ENCODE results near the gene MAP4K3.

MAP4K3 gene

GRCh38 chr2:39436592-39437521 is at the start of gene MAP4K3:
Gene MAP4K3, minus strand, starts transcription at chr2:39437285. Its CDS starts 298 bp downstream, at chr2:39436987.
- peak within 1 kb of the TSS; percentile 98 for H3K4me2 ChIP-seq
- peak within 1 kb of the TSS; percentile 94 for H3K27ac ChIP-seq
- peaks cover 48% of the 10 kb centered on the region for H4K20me1 ChIP-seq
- TF ChIP-seq Cebpa-rat (IDR thresholded peaks at IDR 0.05), result no peak
- no peaks in the 10 kb centered on the region for H3K27me3 ChIP-seq
- peak within 1 kb of the TSS; percentile 95 for H3K4me3 ChIP-seq
- H3K9me3 ChIP-seq, result no peaks in the 10 kb centered on the region; the same call in 1 of the 2 replicates
- peak within 1 kb of the TSS; percentile 95 for H3K9ac ChIP-seq
- peaks cover 40% of the 10 kb centered on the region for H3K4me1 ChIP-seq
- no peaks in the 10 kb centered on the region for H3K36me3 ChIP-seq

DNA sequence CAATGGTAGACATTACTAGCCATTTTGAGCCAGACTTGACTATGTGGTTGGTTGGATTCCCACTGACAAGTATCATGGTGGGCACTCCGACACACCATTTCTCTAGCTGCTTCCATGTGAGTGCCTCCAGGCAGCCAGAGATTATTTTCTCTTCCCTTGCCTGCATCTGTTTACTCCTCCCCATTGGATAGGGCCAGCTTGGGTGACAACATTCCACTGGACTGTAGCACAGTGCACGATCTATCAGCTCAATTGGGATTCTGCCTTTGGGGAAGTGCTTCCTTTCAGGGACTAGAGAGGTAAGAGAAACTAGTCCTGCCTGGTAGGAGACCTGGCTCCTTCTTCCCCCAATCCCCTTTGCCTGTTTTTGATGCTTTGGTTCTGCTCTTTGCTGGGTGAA is 49.0 kb upstream of the MAP4K3 start:
- no peak for TF ChIP-seq Cebpa-rat (IDR thresholded peaks at IDR 0.05)

GRCh38 chr2:39484620-39485495 is 47.8 kb upstream of the MAP4K3 start:
- H3K4me1 ChIP-seq, result peaks cover 19% of the 10 kb centered on the region
- no peak for TF ChIP-seq Cebpa-rat (IDR thresholded peaks at IDR 0.05)
- H4K20me1 ChIP-seq, result no peaks in the 10 kb centered on the region

More for the DNA sequence above, 49.0 kb upstream of the MAP4K3 start:
- Histone ChIP-seq H4K20me1 (no peaks in the 10 kb centered on the region), H3K27ac (no peak overlapping the region), H3K9me3 (0 out of 2 replicates have a peak, but pooled peaks cover 4% of the 10 kb centered on the region), H3K4me1 (peaks cover 24% of the 10 kb centered on the region), H3K36me3 (no peaks in the 10 kb centered on the region), H3K27me3 (no peaks in the 10 kb centered on the region), H3K9ac (no peak overlapping the region), H3K4me2 (no peak overlapping the region), H3K4me3 (no peak overlapping the region)

DNA sequence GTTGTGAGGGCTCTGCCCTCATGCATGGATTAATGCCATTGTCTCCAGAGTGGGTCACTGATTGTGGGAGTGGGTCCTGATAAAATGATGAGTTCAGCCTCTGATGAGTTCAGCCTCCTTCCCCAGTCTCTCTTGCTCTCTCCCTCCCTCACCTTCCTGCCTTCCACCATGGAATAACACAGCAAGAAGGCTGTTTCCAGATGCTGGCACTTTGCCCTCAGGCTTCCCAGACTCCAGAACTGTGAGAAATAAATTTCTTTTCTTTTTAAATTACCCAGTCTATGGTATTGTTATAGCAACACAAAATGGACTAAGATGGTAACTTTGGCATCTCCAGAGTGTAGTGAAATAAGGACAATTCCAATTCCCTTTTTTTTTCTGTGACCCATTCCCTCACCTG is 47.1 kb upstream of the MAP4K3 start:
- Histone ChIP-seq H3K4me2 (peak overlapping the region; percentile 53), H3K27ac (peak overlapping the region; percentile 39), H3K27me3 (no peaks in the 10 kb centered on the region)

More at GRCh38 chr2:39484620-39485495, 47.8 kb upstream of the MAP4K3 start:
- H3K36me3 ChIP-seq, result no peaks in the 10 kb centered on the region
- no peak overlapping the region for H3K9ac ChIP-seq
- H3K27ac ChIP-seq, result no peak overlapping the region
- H3K9me3 ChIP-seq, result 0 out of 2 replicates have a peak, but pooled peaks cover 3% of the 10 kb centered on the region
- H3K27me3 ChIP-seq, result no peaks in the 10 kb centered on the region
- H3K4me3 ChIP-seq, result no peak overlapping the region
- H3K4me2 ChIP-seq, result no peak overlapping the region

GRCh38 chr2:39483534-39483933 is 46.4 kb upstream of the MAP4K3 start:
- Histone ChIP-seq H3K4me3 (no peak overlapping the region), H3K27me3 (no peaks in the 10 kb centered on the region), H3K27ac (peak overlapping the region; percentile 39; the same call in 1 of the 2 replicates), H4K20me1 (no peaks in the 10 kb centered on the region), H3K9ac (no peak overlapping the region), H3K4me2 (peak overlapping the region; percentile 53), H3K9me3 (no peaks in the 10 kb centered on the region), H3K4me1 (peaks cover 19% of the 10 kb centered on the region), H3K36me3 (no peaks in the 10 kb centered on the region)
- no peak for TF ChIP-seq Cebpa-rat (IDR thresholded peaks at IDR 0.05)

More for the DNA sequence above, 47.1 kb upstream of the MAP4K3 start:
- no peak for TF ChIP-seq Cebpa-rat (IDR thresholded peaks at IDR 0.05)
- Histone ChIP-seq H3K4me1 (peaks cover 19% of the 10 kb centered on the region), H3K36me3 (no peaks in the 10 kb centered on the region), H3K9ac (no peak overlapping the region), H3K9me3 (no peaks in the 10 kb centered on the region), H3K4me3 (no peak overlapping the region), H4K20me1 (no peaks in the 10 kb centered on the region)

DNA sequence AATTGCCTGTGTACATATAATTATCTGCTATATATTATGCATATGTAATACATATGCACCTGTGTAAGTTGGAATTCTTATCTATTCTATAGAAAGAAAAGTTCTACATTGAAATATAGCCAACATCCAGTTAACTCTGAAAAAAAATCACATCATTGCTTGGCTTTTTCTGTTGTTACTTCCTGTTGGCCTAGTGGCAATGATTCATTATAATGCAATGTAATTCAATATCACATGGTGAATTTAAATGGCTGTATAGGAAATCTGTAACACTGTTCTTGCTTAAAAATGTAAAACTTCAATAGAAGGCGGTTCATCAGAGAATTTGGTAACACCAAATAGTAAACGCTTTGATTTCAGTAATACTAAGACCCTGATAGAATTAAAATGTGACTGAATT is 44.5 kb upstream of the MAP4K3 start:
- Histone ChIP-seq H3K36me3 (peaks cover 4% of the 10 kb centered on the region; the same call in 1 of the 2 replicates), H3K27ac (no peak overlapping the region), H3K4me1 (peaks cover 23% of the 10 kb centered on the region), H3K9ac (no peak overlapping the region), H4K20me1 (no peaks in the 10 kb centered on the region), H3K27me3 (no peaks in the 10 kb centered on the region), H3K9me3 (no peaks in the 10 kb centered on the region; the same call in 1 of the 2 replicates), H3K4me2 (no peak overlapping the region), H3K4me3 (no peak overlapping the region)
- TF ChIP-seq Cebpa-rat (IDR thresholded peaks at IDR 0.05), result no peak

DNA sequence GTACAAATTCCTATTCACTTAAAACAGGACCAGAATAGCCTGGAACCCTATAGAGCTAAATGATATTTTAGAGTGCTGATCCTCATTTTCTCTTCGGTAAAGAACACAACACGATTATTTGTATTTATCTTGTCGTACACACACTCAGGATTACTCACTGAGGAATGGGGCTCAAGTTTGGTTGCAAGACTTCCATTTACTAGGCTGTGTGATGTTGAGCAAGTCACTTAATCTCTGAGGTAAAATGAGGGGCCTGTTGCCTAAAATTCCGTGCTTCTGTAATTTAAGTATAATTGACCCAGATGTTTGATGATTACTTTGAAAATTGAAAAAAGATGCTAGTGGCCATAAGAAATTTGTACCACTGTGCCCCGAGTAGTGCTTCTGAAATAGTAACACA is 42.6 kb upstream of the MAP4K3 start:
- H3K9me3 ChIP-seq, result no peaks in the 10 kb centered on the region; the same call in 1 of the 2 replicates
- no peaks in the 10 kb centered on the region for H4K20me1 ChIP-seq
- H3K4me1 ChIP-seq, result peaks cover 32% of the 10 kb centered on the region
- no peaks in the 10 kb centered on the region for H3K27me3 ChIP-seq
- no peak overlapping the region for H3K4me3 ChIP-seq
- no peak for TF ChIP-seq Cebpa-rat (IDR thresholded peaks at IDR 0.05)
- no peak overlapping the region for H3K4me2 ChIP-seq
- no peak overlapping the region for H3K9ac ChIP-seq
- peaks cover 4% of the 10 kb centered on the region; the same call in 1 of the 2 replicates for H3K36me3 ChIP-seq
- no peak overlapping the region for H3K27ac ChIP-seq

GRCh38 chr2:39479053-39479670 is 42.1 kb upstream of the MAP4K3 start:
- H3K27me3 ChIP-seq, result no peaks in the 10 kb centered on the region
- no peak overlapping the region for H3K4me3 ChIP-seq
- no peak overlapping the region for H3K4me2 ChIP-seq
- no peaks in the 10 kb centered on the region for H4K20me1 ChIP-seq
- H3K9me3 ChIP-seq, result no peaks in the 10 kb centered on the region; the same call in 1 of the 2 replicates
- H3K9ac ChIP-seq, result no peak overlapping the region
- no peak overlapping the region for H3K27ac ChIP-seq
- H3K36me3 ChIP-seq, result peaks cover 4% of the 10 kb centered on the region; the same call in 1 of the 2 replicates
- H3K4me1 ChIP-seq, result peaks cover 30% of the 10 kb centered on the region
- no peak for TF ChIP-seq Cebpa-rat (IDR thresholded peaks at IDR 0.05)

- peaks cover 4% of the 10 kb centered on the region; the same call in 1 of the 2 replicates for H3K36me3 ChIP-seq
- TF ChIP-seq Cebpa-rat (IDR thresholded peaks at IDR 0.05), result no peak
- H3K4me3 ChIP-seq, result no peak overlapping the region
These were observed 39.4 kb upstream of the MAP4K3 start for GRCh38 chr2:39476524-39476923.

More at GRCh38 chr2:39476524-39476923, 39.4 kb upstream of the MAP4K3 start:
- H3K27ac ChIP-seq, result no peak overlapping the region
- H3K27me3 ChIP-seq, result no peaks in the 10 kb centered on the region
- H3K4me2 ChIP-seq, result peak overlapping the region; percentile 28; the same call in 1 of the 2 replicates
- peaks cover 13% of the 10 kb centered on the region for H3K4me1 ChIP-seq
- no peak overlapping the region for H3K9ac ChIP-seq
- no peaks in the 10 kb centered on the region for H4K20me1 ChIP-seq
- H3K9me3 ChIP-seq, result no peaks in the 10 kb centered on the region; the same call in 1 of the 2 replicates
